ENCODE measurements around the gene TMEM129.

DNA sequence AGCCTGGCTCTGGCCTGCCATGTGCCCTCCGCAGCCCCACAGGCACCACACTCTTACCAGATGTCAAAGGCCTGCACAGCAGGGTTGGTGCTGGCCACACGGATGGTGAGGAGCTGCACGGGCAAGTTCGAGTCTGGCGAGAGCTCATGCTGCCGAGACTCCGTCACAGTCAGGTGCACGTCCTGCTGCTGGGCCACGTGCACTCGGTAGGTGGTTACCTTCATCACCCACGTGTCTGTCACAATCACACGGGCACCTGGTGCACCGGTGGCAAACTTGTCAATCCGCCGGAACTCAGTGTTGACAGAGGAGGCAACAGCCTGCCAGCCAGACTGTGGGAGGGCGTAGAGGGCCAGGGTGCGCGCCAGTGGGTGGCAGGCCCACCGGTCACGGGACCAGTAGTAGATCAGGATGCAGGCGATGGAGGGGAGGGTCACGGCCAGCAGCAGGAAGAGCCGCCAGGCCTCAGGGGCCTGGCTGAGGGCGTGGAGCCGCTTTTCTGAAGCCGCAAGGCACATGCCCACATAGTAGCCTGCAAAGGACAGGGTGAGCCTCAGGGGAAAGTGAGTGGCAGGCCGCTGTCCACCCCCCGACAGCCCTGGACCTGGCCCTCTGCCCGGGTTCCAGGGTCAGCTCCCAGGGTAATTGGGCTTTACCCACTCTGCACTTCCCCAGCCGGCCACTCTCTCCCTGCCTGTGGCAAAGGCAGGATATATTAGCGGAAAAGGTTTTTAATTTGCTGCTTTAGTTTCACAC, 2.9 kb downstream of the TMEM129 start:
- TF ChIP-seq CTCF (IDR thresholded peaks at IDR 0.05; ENCODE audit: poor library complexity, severe bottlenecking) = no peak
- TF ChIP-seq EZH2 (IDR thresholded peaks at IDR 0.05; ENCODE audit: borderline replicate concordance, insufficient read depth, low read length, poor library complexity, severe bottlenecking) = no peak
